CD4-positive, CD25-positive, alpha-beta regulatory T cell (primary cell): Measurements from ENCODE around the gene CHAC1. TPM values are rescaled to one million over a fixed set of nuclear protein-coding genes. Genes with fewer than 3 reads are reported as not detected.

Experiments used
- ATAC-seq, 2 donors: fragments of 150-1000 bp; cut with Tn5 transposase; one replicate each; pipeline ENCODE4 v1.10.0; 2021; ENCODE audit warnings: low read depth in 2 of 2, moderate number of reproducible peaks in 2 of 2, moderate library complexity in 1 of 2
- DNase-seq, 3 donors: peaks; one replicate each; pipeline versions ENCODE4 v3.0.0 to v3.0.0-alpha.2; 2012 to 2022; ENCODE audit warnings: mixed read lengths in 1 of 3
- H3K27ac ChIP-seq: one replicate; pipeline ENCODE4 v1.7.0; 2013; ENCODE audit warnings: mild to moderate bottlenecking, low read length; ENCODE audit not compliant: insufficient read depth, poor library complexity, severe bottlenecking
- H3K27me3 ChIP-seq: one replicate; pipeline ENCODE4 v1.7.0; 2013; ENCODE audit warnings: low read length; ENCODE audit not compliant: control insufficient read depth, insufficient read depth
- H3K36me3 ChIP-seq: one replicate; pipeline ENCODE4 v1.7.0; 2013; ENCODE audit warnings: mild to moderate bottlenecking, low read length, moderate library complexity; ENCODE audit not compliant: control insufficient read depth, insufficient read depth
- H3K4me1 ChIP-seq: 2 replicates; pipeline ENCODE4 v1.7.0; 2013; ENCODE audit warnings: mild to moderate bottlenecking, low read length; ENCODE audit not compliant: insufficient read depth, control insufficient read depth, poor library complexity, severe bottlenecking
- H3K4me3 ChIP-seq: one replicate; pipeline ENCODE4 v1.7.0; 2013; ENCODE audit warnings: low read depth, mild to moderate bottlenecking, low read length, moderate library complexity
- H3K9me3 ChIP-seq, 2 experiments: 1 replicate in 1 of 2; 2 replicates in 1 of 2; pipeline ENCODE4 v1.7.0; 2013; ENCODE audit warnings: low read length in 2 of 2, mild to moderate bottlenecking in 1 of 2, moderate library complexity in 1 of 2; ENCODE audit not compliant: control insufficient read depth in 2 of 2
- H3K27ac Mint-ChIP-seq, 3 donors: one replicate each; pipeline ENCODE4 v1.8.0; 2020 to 2022; ENCODE audit warnings: mild to moderate bottlenecking in 3 of 3, mixed read lengths in 3 of 3, moderate library complexity in 2 of 3
- H3K27me3 Mint-ChIP-seq: one replicate; pipeline ENCODE4 v1.8.0; 2022; ENCODE audit warnings: mild to moderate bottlenecking, mixed read lengths
- H3K36me3 Mint-ChIP-seq: one replicate; pipeline ENCODE4 v1.8.0; 2020; ENCODE audit warnings: mixed read lengths
- H3K4me1 Mint-ChIP-seq, 4 donors: one replicate each; pipeline ENCODE4 v1.8.0; 2020 to 2022; ENCODE audit warnings: mixed read lengths in 4 of 4, mild to moderate bottlenecking in 1 of 4
- H3K4me3 Mint-ChIP-seq, 4 donors: one replicate each; pipeline ENCODE4 v1.8.0; 2020 to 2022; ENCODE audit warnings: mild to moderate bottlenecking in 4 of 4, mixed read lengths in 4 of 4, moderate library complexity in 3 of 4
- H3K9me3 Mint-ChIP-seq, 7 donors: one replicate each; pipeline ENCODE4 v1.8.0; 2020 to 2022; ENCODE audit warnings: mixed read lengths in 7 of 7, mild to moderate bottlenecking in 3 of 7, moderate library complexity in 2 of 7
- polyA plus RNA-seq, 4 donors: library from polyadenylated mRNA; unstranded; fragments of 300-500 nt; fragmentation: Illumina TruSeq; gene quantifications; one replicate each; pipeline ENCODE4 v1.2.3, GENCODE V29; 2021
- total RNA-seq: library from RNA; stranded (reverse); gene quantifications from one replicate; pipeline ENCODE4 v1.2.3, GENCODE V29; 2022

The CHAC1 gene
- total and polyA plus RNA-seq, 5 donors from 2014 or later: 0.26 to 0.64 (median 0.45) TPM; not detected in 2

DNA sequence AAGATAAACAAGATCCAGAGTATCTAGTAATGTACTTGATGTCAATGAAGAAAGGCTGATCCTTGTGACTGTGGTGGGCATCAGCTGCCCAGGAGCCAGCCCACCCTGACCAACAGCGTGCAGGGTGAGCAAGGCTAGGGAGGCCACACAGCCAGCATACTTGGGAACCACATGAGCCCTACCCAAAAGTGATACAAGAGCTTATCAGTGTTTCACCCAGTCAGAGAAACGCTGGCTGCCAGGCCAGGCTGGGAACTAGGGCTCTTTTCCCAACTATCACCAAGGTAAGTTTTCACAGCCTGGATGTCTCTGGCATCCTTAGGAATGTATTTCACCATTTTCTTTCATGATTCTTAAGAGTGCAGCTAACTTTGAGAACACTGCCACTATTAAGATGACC is 24.9 kb downstream of the CHAC1 start:
- Histone ChIP-seq H3K36me3 (peaks cover 64% of the 10 kb centered on the region), H3K27ac (no peak overlapping the region)

DNA sequence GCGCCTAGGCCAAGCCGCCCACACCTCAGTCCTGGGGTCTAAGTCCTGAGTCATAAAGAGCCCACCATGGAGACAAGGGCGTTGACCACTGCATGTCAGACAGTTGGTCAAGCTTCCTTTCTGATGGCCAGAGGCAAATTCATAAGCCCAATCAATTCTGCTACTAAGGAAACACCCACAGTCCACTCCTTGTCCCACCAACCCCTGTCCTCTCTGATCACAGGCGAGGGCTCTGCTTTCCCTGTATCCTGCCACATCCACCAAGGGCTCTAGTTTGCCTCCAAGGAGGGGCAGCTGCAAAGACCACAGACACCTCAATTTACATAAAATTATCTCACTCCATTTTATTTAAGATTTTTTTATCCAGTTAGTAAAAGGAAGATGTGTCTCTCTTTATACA is 25.3 kb downstream of the CHAC1 start:
- ATAC-seq (no peak), DNase-seq (no peak)
- Histone ChIP-seq H3K4me3 (no peak overlapping the region), H3K4me1 (no peaks in the 10 kb centered on the region), H3K36me3 (peaks cover 68% of the 10 kb centered on the region), H3K9me3 (no peaks in the 10 kb centered on the region), H3K27ac (no peak overlapping the region), H3K27me3 (no peaks in the 10 kb centered on the region)
- no peaks in the 10 kb centered on the region for H3K27me3 Mint-ChIP-seq
- no peaks in the 10 kb centered on the region for H3K9me3 Mint-ChIP-seq
- H3K4me1 Mint-ChIP-seq: no peaks in the 10 kb centered on the region
- H3K27ac Mint-ChIP-seq: no peak overlapping the region
- H3K4me3 Mint-ChIP-seq: no peak overlapping the region
- peaks cover 57% of the 10 kb centered on the region for H3K36me3 Mint-ChIP-seq

More for the DNA sequence above, 24.9 kb downstream of the CHAC1 start:
- no peak for DNase-seq
- no peak for ATAC-seq
- H3K27ac Mint-ChIP-seq: no peak overlapping the region
- H3K27me3 Mint-ChIP-seq: no peaks in the 10 kb centered on the region
- Histone ChIP-seq H3K9me3 (no peaks in the 10 kb centered on the region), H3K27me3 (no peaks in the 10 kb centered on the region), H3K4me3 (no peak overlapping the region), H3K4me1 (no peaks in the 10 kb centered on the region)
- no peaks in the 10 kb centered on the region for H3K9me3 Mint-ChIP-seq
- H3K36me3 Mint-ChIP-seq: peaks cover 52% of the 10 kb centered on the region
- H3K4me1 Mint-ChIP-seq: no peaks in the 10 kb centered on the region
- no peak overlapping the region for H3K4me3 Mint-ChIP-seq

DNA sequence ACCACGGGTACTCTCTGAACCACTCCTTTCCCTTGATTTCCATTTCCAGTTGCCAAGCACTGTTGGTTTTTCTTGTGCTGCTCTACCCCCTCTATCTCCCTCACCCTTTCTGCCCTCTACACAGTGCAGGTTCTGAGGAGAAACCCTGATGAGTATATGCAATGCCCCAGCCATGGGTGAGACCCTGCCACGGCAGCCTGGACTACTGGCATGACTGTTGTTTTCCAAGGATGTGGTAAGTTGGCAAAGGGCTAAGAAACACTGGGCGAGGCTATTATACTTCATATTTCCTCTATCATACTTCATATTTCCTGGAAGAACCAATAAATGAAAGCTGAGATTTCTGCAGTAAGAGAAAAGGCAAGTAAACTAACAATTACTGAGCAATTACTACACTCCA is 27.9 kb downstream of the CHAC1 start:
- Histone ChIP-seq H3K36me3 (peaks cover 94% of the 10 kb centered on the region), H3K4me3 (no peak overlapping the region), H3K9me3 (no peaks in the 10 kb centered on the region), H3K27ac (no peak overlapping the region), H3K27me3 (no peaks in the 10 kb centered on the region), H3K4me1 (no peaks in the 10 kb centered on the region)
- H3K36me3 Mint-ChIP-seq: peaks cover 64% of the 10 kb centered on the region
- no peaks in the 10 kb centered on the region for H3K9me3 Mint-ChIP-seq
- no peak overlapping the region for H3K4me3 Mint-ChIP-seq
- H3K4me1 Mint-ChIP-seq: no peaks in the 10 kb centered on the region
- H3K27ac Mint-ChIP-seq: no peak overlapping the region
- H3K27me3 Mint-ChIP-seq: no peaks in the 10 kb centered on the region
- peak in 1 of 3 donors; percentile 8 for DNase-seq
- ATAC-seq: no peak

DNA sequence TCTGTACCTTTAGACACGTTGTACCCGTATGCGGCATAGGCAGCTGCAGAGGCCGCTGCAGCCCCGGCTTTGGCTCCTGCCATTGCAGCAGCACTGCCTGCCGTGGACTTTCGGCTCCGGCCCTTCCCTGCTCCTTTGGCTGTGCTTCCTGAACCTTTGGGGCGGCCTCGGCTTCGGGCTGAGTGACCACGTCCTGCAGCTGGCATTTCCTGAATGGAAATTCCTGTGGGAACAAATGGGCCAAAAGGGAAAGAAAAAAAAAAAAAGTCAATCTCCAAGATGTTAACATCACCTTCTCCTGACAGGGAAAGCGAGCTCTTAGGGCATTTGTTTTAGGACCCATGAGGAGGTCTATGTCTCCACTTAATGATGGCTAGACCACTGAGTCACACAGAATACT is 29.6 kb downstream of the CHAC1 start:
- no peak overlapping the region for H3K27ac Mint-ChIP-seq
- H3K4me1 ChIP-seq: no peaks in the 10 kb centered on the region
- H3K27ac ChIP-seq: no peak overlapping the region
- no peak overlapping the region for H3K4me3 ChIP-seq
- DNase-seq (no peak), ATAC-seq (no peak)
- H3K4me1 Mint-ChIP-seq: no peaks in the 10 kb centered on the region
- H3K9me3 Mint-ChIP-seq: no peaks in the 10 kb centered on the region
- no peak overlapping the region for H3K4me3 Mint-ChIP-seq
- H3K27me3 Mint-ChIP-seq: no peaks in the 10 kb centered on the region
- H3K27me3 ChIP-seq: no peaks in the 10 kb centered on the region
- peaks cover 96% of the 10 kb centered on the region for H3K36me3 ChIP-seq
- peaks cover 67% of the 10 kb centered on the region for H3K36me3 Mint-ChIP-seq
- H3K9me3 ChIP-seq: no peaks in the 10 kb centered on the region

DNA sequence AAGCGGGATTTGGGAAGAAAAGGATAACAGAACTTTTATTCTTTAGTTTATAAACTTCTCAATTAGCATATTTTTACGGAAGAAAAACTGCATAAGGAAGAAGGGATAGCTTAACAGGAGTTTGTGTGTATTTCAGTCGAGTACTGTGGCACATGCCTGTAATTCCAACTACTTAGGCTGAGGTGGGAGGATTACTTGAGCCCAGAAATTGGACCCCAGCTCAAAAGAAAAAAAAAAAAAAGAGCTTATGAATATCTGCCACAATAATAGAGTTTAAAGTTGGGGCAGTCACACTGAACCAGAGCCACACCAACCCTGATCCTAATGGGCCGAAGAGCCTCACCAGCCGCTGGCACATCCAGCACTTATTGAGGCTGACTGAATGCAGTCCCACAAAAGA is 31.1 kb downstream of the CHAC1 start:
- ATAC-seq: no peak
- Mint-ChIP-seq H3K9me3 (peaks cover 0 to 2% (median 0%) of the 10 kb centered on the region in 7 donors), H3K27ac (no peak overlapping the region), H3K4me1 (no peaks in the 10 kb centered on the region), H3K4me3 (no peak overlapping the region), H3K27me3 (no peaks in the 10 kb centered on the region), H3K36me3 (peaks cover 59% of the 10 kb centered on the region)
- H3K4me1 ChIP-seq: no peaks in the 10 kb centered on the region
- DNase-seq: no peak
- peaks cover 88% of the 10 kb centered on the region for H3K36me3 ChIP-seq
- H3K27me3 ChIP-seq: no peaks in the 10 kb centered on the region
- no peak overlapping the region for H3K27ac ChIP-seq
- no peaks in the 10 kb centered on the region for H3K9me3 ChIP-seq
- no peak overlapping the region for H3K4me3 ChIP-seq

DNA sequence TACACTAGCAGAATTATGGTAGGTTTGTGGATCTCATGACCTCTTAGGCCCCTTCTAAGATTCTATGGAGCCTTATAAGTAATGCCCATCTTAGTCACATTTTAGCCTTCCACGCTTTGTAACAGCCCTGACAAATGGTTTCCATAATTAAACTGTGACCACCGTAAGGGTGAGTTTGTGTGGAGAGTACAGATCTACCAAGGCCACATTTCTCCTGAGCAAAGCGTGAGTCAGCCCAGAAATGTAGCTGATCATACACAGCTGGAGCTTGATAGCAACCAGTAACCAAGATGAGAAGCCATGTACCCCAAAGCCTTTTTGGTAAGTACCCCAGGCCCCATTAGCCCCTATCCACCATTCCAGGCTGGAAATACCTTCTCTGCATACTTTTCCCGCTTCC is 31.7 kb downstream of the CHAC1 start:
- no peaks in the 10 kb centered on the region for H3K27me3 Mint-ChIP-seq
- no peak overlapping the region for H3K27ac Mint-ChIP-seq
- H3K4me1 Mint-ChIP-seq: no peaks in the 10 kb centered on the region

DNA sequence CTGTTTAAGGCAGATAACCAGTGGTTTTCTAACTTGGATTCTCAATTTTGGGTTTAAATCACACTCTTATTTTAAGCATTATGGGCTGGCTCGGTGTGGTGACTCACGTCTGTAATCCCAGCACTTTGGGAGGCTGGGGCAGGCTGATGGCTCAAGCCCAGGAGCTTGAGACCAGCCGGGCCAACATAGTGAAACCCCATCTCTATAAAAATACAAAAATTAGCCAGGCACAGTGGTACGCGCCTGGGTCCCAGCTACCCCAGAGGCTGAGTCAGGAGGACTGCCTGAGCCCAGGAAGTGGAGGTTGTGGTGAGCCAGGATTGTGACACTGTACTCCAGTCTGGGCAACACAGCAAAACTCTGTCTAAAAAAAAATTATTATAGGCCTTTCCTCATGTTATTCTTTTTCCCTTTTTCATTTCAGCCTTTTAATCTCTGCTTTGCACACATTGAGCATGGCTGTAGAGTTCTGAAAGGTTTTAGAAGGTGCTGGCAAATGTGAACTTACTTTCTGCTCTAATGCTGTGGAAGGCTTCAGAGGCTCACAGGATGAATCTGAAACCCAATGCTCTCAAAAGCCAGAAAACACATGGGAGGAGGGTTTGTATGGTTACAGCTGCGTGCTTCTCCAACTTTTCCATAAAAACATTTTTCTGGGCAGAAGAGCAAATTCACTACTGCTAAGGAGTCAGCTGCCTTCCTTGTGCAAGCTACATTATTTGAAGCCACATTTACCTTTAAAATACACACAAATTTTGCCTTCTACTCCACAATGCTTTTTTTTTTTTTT is 32.5 kb downstream of the CHAC1 start:
- no peaks in the 10 kb centered on the region for H3K4me1 ChIP-seq
- H3K36me3 ChIP-seq: peaks cover 77% of the 10 kb centered on the region
- Mint-ChIP-seq H3K4me3 (no peak overlapping the region), H3K4me1 (no peaks in the 10 kb centered on the region), H3K9me3 (peaks cover 0 to 2% (median 0%) of the 10 kb centered on the region in 7 donors), H3K27ac (no peak overlapping the region), H3K36me3 (peaks cover 59% of the 10 kb centered on the region), H3K27me3 (no peaks in the 10 kb centered on the region)
- no peaks in the 10 kb centered on the region for H3K27me3 ChIP-seq
- ATAC-seq: no peak
- DNase-seq: no peak
- no peak overlapping the region for H3K27ac ChIP-seq
- no peak overlapping the region for H3K4me3 ChIP-seq
- no peaks in the 10 kb centered on the region for H3K9me3 ChIP-seq

More for the DNA sequence above, 31.7 kb downstream of the CHAC1 start:
- no peaks in the 10 kb centered on the region for H3K27me3 ChIP-seq
- H3K36me3 ChIP-seq: peaks cover 82% of the 10 kb centered on the region
- Mint-ChIP-seq H3K36me3 (peaks cover 59% of the 10 kb centered on the region), H3K4me3 (no peak overlapping the region), H3K9me3 (peaks cover 0 to 2% (median 0%) of the 10 kb centered on the region in 7 donors)
- no peak overlapping the region for H3K4me3 ChIP-seq
- DNase-seq (no peak), ATAC-seq (no peak)
- no peaks in the 10 kb centered on the region for H3K4me1 ChIP-seq
- no peaks in the 10 kb centered on the region for H3K9me3 ChIP-seq
- H3K27ac ChIP-seq: no peak overlapping the region

DNA sequence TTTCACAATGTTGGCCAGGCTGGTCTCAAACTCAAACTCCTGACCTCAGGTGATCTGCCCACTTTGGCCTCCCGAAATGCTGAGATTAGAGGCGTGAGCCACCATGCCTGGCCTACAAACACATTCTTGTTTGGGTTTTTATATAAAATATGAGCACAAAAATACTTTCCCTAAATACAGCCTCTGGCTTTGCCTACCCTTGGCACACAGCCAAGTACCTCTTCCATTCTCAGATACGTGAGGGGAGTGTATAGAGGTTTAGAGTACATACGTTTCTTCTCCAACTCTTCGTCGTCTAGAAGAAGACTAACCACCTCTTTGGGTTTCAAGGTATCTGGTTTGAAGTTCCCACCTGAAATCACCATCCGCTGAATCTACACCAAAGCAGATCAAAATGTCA is 33.5 kb downstream of the CHAC1 start:
- no peaks in the 10 kb centered on the region for H3K9me3 ChIP-seq
- DNase-seq: no peak
- H3K36me3 ChIP-seq: peaks cover 66% of the 10 kb centered on the region
- no peak overlapping the region for H3K4me3 Mint-ChIP-seq
- H3K36me3 Mint-ChIP-seq: peaks cover 57% of the 10 kb centered on the region
- H3K4me3 ChIP-seq: no peak overlapping the region
- no peak for ATAC-seq
- H3K27ac Mint-ChIP-seq: no peak overlapping the region
- H3K27me3 ChIP-seq: no peaks in the 10 kb centered on the region
- peaks cover 0 to 2% (median 0%) of the 10 kb centered on the region in 7 donors for H3K9me3 Mint-ChIP-seq
- H3K27me3 Mint-ChIP-seq: no peaks in the 10 kb centered on the region
- H3K4me1 Mint-ChIP-seq: peaks cover 0 to 6% (median 0%) of the 10 kb centered on the region in 4 donors
- H3K4me1 ChIP-seq: no peaks in the 10 kb centered on the region
- H3K27ac ChIP-seq: no peak overlapping the region
